Measurements from ENCODE around the gene DIRAS3.

DNA sequence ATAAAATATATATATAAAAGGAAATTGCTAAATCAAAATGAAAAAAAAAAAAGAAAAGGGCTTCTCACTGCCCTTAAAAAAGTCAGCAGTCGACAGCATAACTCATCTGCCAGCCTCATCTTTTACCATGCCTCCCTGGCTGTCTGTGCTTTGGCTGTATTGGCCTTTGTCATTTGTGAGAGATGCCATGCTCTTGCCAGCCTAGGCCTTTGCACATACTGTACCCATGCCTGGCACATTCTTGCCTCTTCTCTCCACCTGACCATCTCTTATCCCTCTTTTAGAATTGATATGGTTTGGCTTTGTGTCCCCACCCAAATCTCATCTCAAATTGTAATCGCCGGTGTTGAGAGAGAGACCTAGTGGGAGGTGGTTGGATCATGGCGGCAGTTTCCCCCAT is 37.1 kb downstream of the DIRAS3 start:
- TF ChIP-seq, protein P1, sequence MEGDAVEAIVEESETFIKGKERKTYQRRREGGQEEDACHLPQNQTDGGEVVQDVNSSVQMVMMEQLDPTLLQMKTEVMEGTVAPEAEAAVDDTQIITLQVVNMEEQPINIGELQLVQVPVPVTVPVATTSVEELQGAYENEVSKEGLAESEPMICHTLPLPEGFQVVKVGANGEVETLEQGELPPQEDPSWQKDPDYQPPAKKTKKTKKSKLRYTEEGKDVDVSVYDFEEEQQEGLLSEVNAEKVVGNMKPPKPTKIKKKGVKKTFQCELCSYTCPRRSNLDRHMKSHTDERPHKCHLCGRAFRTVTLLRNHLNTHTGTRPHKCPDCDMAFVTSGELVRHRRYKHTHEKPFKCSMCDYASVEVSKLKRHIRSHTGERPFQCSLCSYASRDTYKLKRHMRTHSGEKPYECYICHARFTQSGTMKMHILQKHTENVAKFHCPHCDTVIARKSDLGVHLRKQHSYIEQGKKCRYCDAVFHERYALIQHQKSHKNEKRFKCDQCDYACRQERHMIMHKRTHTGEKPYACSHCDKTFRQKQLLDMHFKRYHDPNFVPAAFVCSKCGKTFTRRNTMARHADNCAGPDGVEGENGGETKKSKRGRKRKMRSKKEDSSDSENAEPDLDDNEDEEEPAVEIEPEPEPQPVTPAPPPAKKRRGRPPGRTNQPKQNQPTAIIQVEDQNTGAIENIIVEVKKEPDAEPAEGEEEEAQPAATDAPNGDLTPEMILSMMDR (IDR thresholded peaks at IDR 0.05 in 2 of 3, conservative IDR thresholded peaks at IDR 0.05 in 1 of 3; ENCODE audit: borderline replicate concordance in 1 of 3, insufficient read depth in 1 of 3, low read depth in 2 of 3, low read length in 2 of 3) = no peak
- TF ChIP-seq EZH2phosphoT487 (IDR thresholded peaks at IDR 0.05; ENCODE audit: borderline replicate concordance) (no peak), POLR2A (IDR thresholded peaks at IDR 0.05; ENCODE audit: borderline replicate concordance, extremely low read depth, insufficient read depth, insufficient read length) (no peak)
